OCI-LY1 (cell line): Measurements from ENCODE around the gene TXNRD2.

Experiments used
- H2AFZ ChIP-seq: fragments of 200-600 bp; sonication (generic), shearing (Covaris generic); 2 replicates; pipeline ENCODE4 v1.6.0; 2014; ENCODE audit warnings: antibody characterized with exemption, mild to moderate bottlenecking, low read length
- H3F3A ChIP-seq: fragments of 200-600 bp; sonication (generic), shearing (Covaris generic); 2 replicates; pipeline ENCODE4 v1.6.0; 2014; ENCODE audit warnings: mild to moderate bottlenecking, antibody characterized with exemption, low read length, moderate library complexity; ENCODE audit not compliant: insufficient read depth
- H3K27ac ChIP-seq: fragments of 200-600 bp; sonication (generic); 2 replicates; pipeline ENCODE4 v1.5.1; 2014; ENCODE audit warnings: low read length, mixed run types, mild to moderate bottlenecking, low read depth; ENCODE audit not compliant: poor library complexity, severe bottlenecking
- H3K27me3 ChIP-seq: fragments of 200-600 bp; sonication (generic); 2 replicates; pipeline ENCODE4 v1.6.0; 2014; ENCODE audit warnings: antibody characterized with exemption, mild to moderate bottlenecking, low read length, moderate library complexity; ENCODE audit not compliant: insufficient read depth
- H3K36me3 ChIP-seq: fragments of 200-600 bp; sonication (generic); 2 replicates; pipeline ENCODE4 v1.6.1; 2014; ENCODE audit warnings: mild to moderate bottlenecking, antibody characterized with exemption, low read length, moderate library complexity, mixed read lengths; ENCODE audit not compliant: insufficient read depth
- H3K4me1 ChIP-seq: fragments of 200-600 bp; sonication (generic); 2 replicates; pipeline ENCODE4 v1.5.1; 2014; ENCODE audit warnings: mild to moderate bottlenecking, low read length, moderate library complexity; ENCODE audit not compliant: insufficient read depth, severe bottlenecking
- H3K4me2 ChIP-seq: fragments of 200-600 bp; sonication (generic), shearing (Covaris generic); 2 replicates; pipeline ENCODE4 v1.6.1; 2014; ENCODE audit warnings: low read length
- H3K4me3 ChIP-seq: fragments of 200-600 bp; sonication (generic); 2 replicates; pipeline ENCODE4 v1.5.1; 2014; ENCODE audit warnings: low read length, low read depth, mild to moderate bottlenecking, mixed read lengths; ENCODE audit not compliant: poor library complexity, severe bottlenecking
- H3K79me2 ChIP-seq: fragments of 200-600 bp; shearing (Covaris generic); 2 replicates; pipeline ENCODE4 v1.6.1; 2016; ENCODE audit warnings: mixed run types, low read length, mixed read lengths; ENCODE audit not compliant: insufficient read depth
- H3K9ac ChIP-seq: fragments of 200-600 bp; sonication (generic), shearing (Covaris generic); 2 replicates; pipeline ENCODE4 v1.6.1; 2014; ENCODE audit warnings: mild to moderate bottlenecking, low read length, mixed read lengths
- H3K9me2 ChIP-seq: fragments of 200-600 bp; sonication (generic), shearing (Covaris generic); 2 replicates; pipeline ENCODE4 v1.6.1; 2014; ENCODE audit warnings: low read depth, mild to moderate bottlenecking, low read length, mixed read lengths
- H3K9me3 ChIP-seq: fragments of 200-600 bp; shearing (Covaris generic); 2 replicates; pipeline ENCODE4 v1.6.1; 2014; ENCODE audit warnings: low read length, mixed read lengths
- H4K20me1 ChIP-seq: fragments of 200-600 bp; sonication (generic), shearing (Covaris generic); 2 replicates; pipeline ENCODE4 v1.6.0; 2016; ENCODE audit warnings: mild to moderate bottlenecking, low read length; ENCODE audit not compliant: insufficient read depth
- EZH2 ChIP-seq: fragments of 200-600 bp; sonication (generic), shearing (Covaris generic); IDR thresholded peaks from 2 replicates; pipeline ENCODE4 v1.8.0; 2017; ENCODE audit warnings: borderline replicate concordance, mixed run types, mild to moderate bottlenecking, antibody characterized with exemption, low read length, moderate library complexity, mixed read lengths
- TF ChIP-seq, protein P1 (sequence below): fragments of 200-600 bp; sonication (generic), shearing (Covaris generic); IDR thresholded peaks from 2 replicates; pipeline ENCODE4 v1.5.1; 2017; ENCODE audit warnings: mild to moderate bottlenecking, antibody characterized with exemption, low read length, moderate library complexity, mixed read lengths

TXNRD2 gene

DNA sequence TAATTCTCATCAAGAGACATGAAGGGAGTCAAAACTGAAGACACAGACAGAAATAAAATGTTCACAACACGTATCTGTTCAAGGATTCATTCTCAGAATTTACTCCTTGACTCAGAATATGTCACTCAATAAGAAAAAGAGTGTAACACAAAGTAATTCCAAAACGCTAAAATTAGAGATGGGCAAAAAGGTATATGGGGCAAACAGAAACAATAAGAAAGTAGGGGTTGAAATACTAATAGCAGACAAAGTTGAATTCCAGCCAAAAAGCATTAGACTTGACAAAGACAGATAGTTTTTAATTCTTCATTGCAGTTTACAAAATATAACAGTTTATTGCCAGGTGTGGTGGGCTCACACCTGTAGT, 113.6 kb downstream of the TXNRD2 start:
- TF ChIP-seq EZH2, result no peak
- TF ChIP-seq, protein P1, sequence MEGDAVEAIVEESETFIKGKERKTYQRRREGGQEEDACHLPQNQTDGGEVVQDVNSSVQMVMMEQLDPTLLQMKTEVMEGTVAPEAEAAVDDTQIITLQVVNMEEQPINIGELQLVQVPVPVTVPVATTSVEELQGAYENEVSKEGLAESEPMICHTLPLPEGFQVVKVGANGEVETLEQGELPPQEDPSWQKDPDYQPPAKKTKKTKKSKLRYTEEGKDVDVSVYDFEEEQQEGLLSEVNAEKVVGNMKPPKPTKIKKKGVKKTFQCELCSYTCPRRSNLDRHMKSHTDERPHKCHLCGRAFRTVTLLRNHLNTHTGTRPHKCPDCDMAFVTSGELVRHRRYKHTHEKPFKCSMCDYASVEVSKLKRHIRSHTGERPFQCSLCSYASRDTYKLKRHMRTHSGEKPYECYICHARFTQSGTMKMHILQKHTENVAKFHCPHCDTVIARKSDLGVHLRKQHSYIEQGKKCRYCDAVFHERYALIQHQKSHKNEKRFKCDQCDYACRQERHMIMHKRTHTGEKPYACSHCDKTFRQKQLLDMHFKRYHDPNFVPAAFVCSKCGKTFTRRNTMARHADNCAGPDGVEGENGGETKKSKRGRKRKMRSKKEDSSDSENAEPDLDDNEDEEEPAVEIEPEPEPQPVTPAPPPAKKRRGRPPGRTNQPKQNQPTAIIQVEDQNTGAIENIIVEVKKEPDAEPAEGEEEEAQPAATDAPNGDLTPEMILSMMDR, result no peak
- Histone ChIP-seq H4K20me1 (no peaks in the 10 kb centered on the region), H3K27me3 (no peaks in the 10 kb centered on the region), H3K9me2 (no peaks in the 10 kb centered on the region), H3F3A (no peaks in the 10 kb centered on the region), H3K27ac (no peak overlapping the region), H3K4me1 (peaks cover 25% of the 10 kb centered on the region), H3K4me3 (no peak overlapping the region), H3K79me2 (no peaks in the 10 kb centered on the region), H3K36me3 (no peaks in the 10 kb centered on the region), H3K4me2 (no peak overlapping the region), H2AFZ (no peak overlapping the region), H3K9ac (no peak overlapping the region), H3K9me3 (peaks cover 11% of the 10 kb centered on the region)

DNA sequence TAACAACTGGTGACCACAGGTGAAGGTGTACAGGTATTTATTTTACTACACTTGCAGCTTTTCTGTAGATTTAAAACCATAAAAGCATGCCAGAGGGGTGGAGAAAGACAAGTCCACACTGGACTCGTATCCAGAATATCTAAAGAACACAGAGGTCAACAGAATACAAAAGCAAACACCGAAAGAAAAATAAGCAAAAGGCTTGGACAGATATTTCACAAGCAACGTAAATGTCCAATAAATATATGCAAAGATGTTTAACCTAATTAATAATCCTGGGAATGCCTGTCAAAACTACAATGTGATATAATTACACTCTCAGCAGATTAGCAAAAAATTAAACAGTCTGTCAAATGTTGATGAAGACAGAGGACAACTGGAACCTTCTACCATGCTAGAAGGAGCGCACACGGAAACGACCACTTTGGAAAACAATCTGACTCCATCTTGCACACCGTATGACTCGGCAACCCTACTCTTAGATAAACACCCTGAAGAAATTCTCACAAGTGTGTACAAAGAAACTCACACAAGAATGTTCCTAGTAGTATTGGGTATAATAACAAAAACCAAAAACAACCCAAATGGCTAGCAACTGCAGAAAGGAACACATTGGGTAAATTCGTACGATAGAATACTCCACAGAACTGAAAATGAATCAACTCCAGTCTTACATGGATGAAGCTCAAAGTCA, 114.1 kb downstream of the TXNRD2 start:
- Histone ChIP-seq H3K9ac (no peak overlapping the region), H2AFZ (no peak overlapping the region), H3K79me2 (no peaks in the 10 kb centered on the region), H3K27ac (no peak overlapping the region), H4K20me1 (no peaks in the 10 kb centered on the region), H3K27me3 (no peaks in the 10 kb centered on the region), H3K4me1 (peaks cover 20% of the 10 kb centered on the region), H3F3A (no peaks in the 10 kb centered on the region), H3K4me3 (no peak overlapping the region), H3K4me2 (no peak overlapping the region), H3K9me3 (peaks cover 11% of the 10 kb centered on the region), H3K9me2 (no peaks in the 10 kb centered on the region), H3K36me3 (no peaks in the 10 kb centered on the region)
- no peak for TF ChIP-seq EZH2
- TF ChIP-seq, protein P1, result no peak

DNA sequence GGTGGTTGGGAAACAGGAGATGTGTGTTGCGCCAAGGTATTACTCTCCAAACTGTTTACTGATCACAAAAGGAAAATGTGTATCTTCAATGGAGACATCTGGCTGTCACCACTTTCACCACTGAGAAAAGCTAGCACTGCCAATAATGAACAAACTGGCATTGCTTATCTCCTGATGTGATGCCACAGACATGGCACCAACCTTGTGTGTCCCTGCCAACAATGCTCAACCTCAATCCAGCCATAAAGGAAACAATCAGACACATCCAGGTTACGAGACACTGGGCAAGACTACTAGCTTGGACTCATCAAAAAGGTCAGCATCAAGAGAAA, 115.0 kb downstream of the TXNRD2 start:
- TF ChIP-seq, protein P1, result no peak
- TF ChIP-seq EZH2, result no peak
- no peak overlapping the region for H2AFZ ChIP-seq
- no peaks in the 10 kb centered on the region for H4K20me1 ChIP-seq
- H3K9me2 ChIP-seq, result no peaks in the 10 kb centered on the region
- no peak overlapping the region for H3K27ac ChIP-seq
- H3K4me2 ChIP-seq, result no peak overlapping the region
- H3K4me3 ChIP-seq, result no peak overlapping the region
- H3K4me1 ChIP-seq, result peaks cover 16% of the 10 kb centered on the region
- no peaks in the 10 kb centered on the region for H3K27me3 ChIP-seq
- peaks cover 11% of the 10 kb centered on the region for H3K9me3 ChIP-seq
- no peaks in the 10 kb centered on the region for H3K79me2 ChIP-seq
- no peak overlapping the region for H3K9ac ChIP-seq
- no peaks in the 10 kb centered on the region for H3F3A ChIP-seq
- no peaks in the 10 kb centered on the region for H3K36me3 ChIP-seq
